C4-2B (cell line): ENCODE data around the gene CELA2A.

Source experiments
- ZFX ChIP-seq: fragments of 450-650 bp; IDR thresholded peaks from 2 replicates; pipeline ENCODE4 v1.6.1; 2017
- TF ChIP-seq, protein P1 (sequence below): fragments of 450-650 bp; conservative IDR thresholded peaks from 2 replicates; pipeline ENCODE4 v1.5.1; 2017; ENCODE audit warnings: mild to moderate bottlenecking

DNA sequence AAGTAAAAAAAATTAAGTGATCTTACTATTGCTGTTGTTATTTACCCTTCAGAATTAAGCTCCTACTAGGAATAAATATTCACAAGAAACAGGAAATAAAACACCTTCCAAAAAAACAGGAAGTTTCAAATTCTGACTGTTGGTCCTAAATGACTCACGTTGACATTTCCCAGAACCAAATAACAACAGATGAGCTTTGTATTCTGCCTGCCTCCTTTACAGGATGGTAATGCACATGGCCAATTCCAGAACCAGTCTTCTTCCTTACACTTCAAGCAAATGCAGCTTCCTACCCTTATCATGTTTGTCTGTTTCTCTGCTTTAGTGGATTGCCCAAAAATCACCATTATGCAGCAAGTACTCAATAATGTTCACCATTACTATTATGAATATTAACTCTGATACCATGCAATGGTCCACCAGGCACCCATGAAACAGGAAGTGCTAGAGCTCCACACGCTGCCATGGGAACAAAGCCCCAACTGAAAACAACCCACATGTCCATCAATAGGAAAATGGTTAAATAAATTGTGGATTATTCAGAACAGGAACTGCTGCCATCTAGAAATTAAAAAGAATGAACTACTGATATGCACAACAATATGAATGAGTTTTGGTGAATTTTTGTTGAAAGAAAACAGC, 58.6 kb downstream of the CELA2A start:
- no peak for TF ChIP-seq ZFX
- TF ChIP-seq, protein P1, sequence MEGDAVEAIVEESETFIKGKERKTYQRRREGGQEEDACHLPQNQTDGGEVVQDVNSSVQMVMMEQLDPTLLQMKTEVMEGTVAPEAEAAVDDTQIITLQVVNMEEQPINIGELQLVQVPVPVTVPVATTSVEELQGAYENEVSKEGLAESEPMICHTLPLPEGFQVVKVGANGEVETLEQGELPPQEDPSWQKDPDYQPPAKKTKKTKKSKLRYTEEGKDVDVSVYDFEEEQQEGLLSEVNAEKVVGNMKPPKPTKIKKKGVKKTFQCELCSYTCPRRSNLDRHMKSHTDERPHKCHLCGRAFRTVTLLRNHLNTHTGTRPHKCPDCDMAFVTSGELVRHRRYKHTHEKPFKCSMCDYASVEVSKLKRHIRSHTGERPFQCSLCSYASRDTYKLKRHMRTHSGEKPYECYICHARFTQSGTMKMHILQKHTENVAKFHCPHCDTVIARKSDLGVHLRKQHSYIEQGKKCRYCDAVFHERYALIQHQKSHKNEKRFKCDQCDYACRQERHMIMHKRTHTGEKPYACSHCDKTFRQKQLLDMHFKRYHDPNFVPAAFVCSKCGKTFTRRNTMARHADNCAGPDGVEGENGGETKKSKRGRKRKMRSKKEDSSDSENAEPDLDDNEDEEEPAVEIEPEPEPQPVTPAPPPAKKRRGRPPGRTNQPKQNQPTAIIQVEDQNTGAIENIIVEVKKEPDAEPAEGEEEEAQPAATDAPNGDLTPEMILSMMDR = no peak
